Astrocyte (in vitro differentiated cells and primary cell): ENCODE results near the gene PPL. TPM values are rescaled to one million over a fixed set of nuclear protein-coding genes. Genes with fewer than 3 reads are reported as not detected.

Experiments used
- DNase-seq: peaks from one replicate; pipeline ENCODE4 v3.0.0-alpha.2; 2010; ENCODE audit warnings: low read depth
- FAIRE-seq: peaks from 2 replicates; lab custom pipeline; 2011; peaks lifted over from hg19 to GRCh38; lab: Jason Lieb, UNC
- H2AFZ ChIP-seq: 2 replicates; pipeline ENCODE4 v1.6.0; 2012; ENCODE audit warnings: low read depth, low read length, inconsistent platforms
- H3K27ac ChIP-seq: 2 replicates; pipeline ENCODE4 v1.5.1; 2011; ENCODE audit warnings: low read depth, low read length, inconsistent platforms
- H3K27me3 ChIP-seq: 2 replicates; pipeline ENCODE4 v1.6.0; 2011; ENCODE audit warnings: low read length, inconsistent platforms; ENCODE audit not compliant: insufficient read depth
- H3K36me3 ChIP-seq: 2 replicates; pipeline ENCODE4 v1.5.1; 2011; ENCODE audit warnings: low read length, inconsistent platforms; ENCODE audit not compliant: insufficient read depth
- H3K4me1 ChIP-seq: 2 replicates; pipeline ENCODE4 v1.5.1; 2011; ENCODE audit warnings: low read length, inconsistent platforms; ENCODE audit not compliant: insufficient read depth
- H3K4me2 ChIP-seq: 2 replicates; pipeline ENCODE4 v1.6.0; 2012; ENCODE audit warnings: low read length, inconsistent platforms
- H3K4me3 ChIP-seq: 2 replicates; pipeline ENCODE4 v1.5.1; 2011; ENCODE audit warnings: low read depth, mild to moderate bottlenecking, low read length, inconsistent platforms; ENCODE audit not compliant: insufficient read depth
- H3K79me2 ChIP-seq: 2 replicates; pipeline ENCODE4 v1.6.0; 2012; ENCODE audit warnings: mild to moderate bottlenecking, low read length, inconsistent platforms; ENCODE audit not compliant: insufficient read depth
- H3K9ac ChIP-seq: 2 replicates; pipeline ENCODE4 v1.6.0; 2012; ENCODE audit warnings: mild to moderate bottlenecking, low read length, inconsistent platforms
- H3K9me3 ChIP-seq: 2 replicates; pipeline ENCODE4 v1.5.1; 2012; ENCODE audit warnings: low read depth, mild to moderate bottlenecking, low read length, inconsistent platforms; ENCODE audit not compliant: insufficient read depth
- H4K20me1 ChIP-seq: 2 replicates; pipeline ENCODE4 v1.6.0; 2012; ENCODE audit warnings: low read length, inconsistent platforms; ENCODE audit not compliant: insufficient read depth
- H3K27ac Mint-ChIP-seq: one replicate; pipeline ENCODE4 v1.8.0; 2021; ENCODE audit warnings: mild to moderate bottlenecking, mixed read lengths; ENCODE audit not compliant: unreplicated experiment
- H3K27me3 Mint-ChIP-seq: one replicate; pipeline ENCODE4 v1.8.0; 2021; ENCODE audit warnings: low read depth, mixed read lengths; ENCODE audit not compliant: unreplicated experiment
- H3K36me3 Mint-ChIP-seq: one replicate; pipeline ENCODE4 v1.8.0; 2021; ENCODE audit warnings: low read depth, mixed read lengths; ENCODE audit not compliant: unreplicated experiment
- H3K4me1 Mint-ChIP-seq: one replicate; pipeline ENCODE4 v1.8.0; 2021; ENCODE audit warnings: low read depth, mixed read lengths; ENCODE audit not compliant: unreplicated experiment
- H3K4me3 Mint-ChIP-seq: one replicate; pipeline ENCODE4 v1.8.0; 2021; ENCODE audit warnings: mild to moderate bottlenecking, moderate library complexity, mixed read lengths; ENCODE audit not compliant: unreplicated experiment
- H3K9me3 Mint-ChIP-seq: one replicate; pipeline ENCODE4 v1.8.0; 2021; ENCODE audit warnings: mild to moderate bottlenecking, mixed read lengths; ENCODE audit not compliant: unreplicated experiment
- CTCF ChIP-seq: IDR thresholded peaks from 2 replicates; pipeline ENCODE4 v1.5.1; 2011; ENCODE audit warnings: low read depth, mild to moderate bottlenecking, inconsistent platforms, low read length, moderate library complexity; ENCODE audit not compliant: insufficient read depth
- EZH2 ChIP-seq: IDR thresholded peaks from 2 replicates; pipeline ENCODE4 v1.6.1; 2012; ENCODE audit warnings: mild to moderate bottlenecking, low read length, inconsistent platforms; ENCODE audit not compliant: insufficient read depth
- total RNA-seq: library from RNA; stranded (reverse); gene quantifications from 2 replicates; pipeline ENCODE4 v1.2.1, GENCODE V29; 2021

PPL gene
- total RNA-seq, 1 donor from 2014 or later: 12.3 TPM

GRCh38 chr16:4852221-4852872, 84.6 kb downstream of the PPL start:
- H4K20me1 ChIP-seq: peaks cover 63% of the 10 kb centered on the region
- peaks cover 21% of the 10 kb centered on the region for H3K4me1 Mint-ChIP-seq
- peaks cover 11% of the 10 kb centered on the region for H3K36me3 Mint-ChIP-seq
- no peak for DNase-seq
- no peaks in the 10 kb centered on the region for H3K27me3 ChIP-seq
- no peak for TF ChIP-seq CTCF
- TF ChIP-seq EZH2: no peak
- H3K9ac ChIP-seq: no peak overlapping the region
- H3K79me2 ChIP-seq: peaks cover 85% of the 10 kb centered on the region
- peaks cover 20% of the 10 kb centered on the region for H3K4me1 ChIP-seq
- H3K27ac Mint-ChIP-seq: peak overlapping the region; percentile 24
- peak overlapping the region; percentile 10 for H3K27ac ChIP-seq
- no peak overlapping the region for H3K4me3 ChIP-seq
- FAIRE-seq: peak; percentile 50
- no peaks in the 10 kb centered on the region for H3K27me3 Mint-ChIP-seq
- no peak overlapping the region for H2AFZ ChIP-seq
- H3K4me3 Mint-ChIP-seq: peak overlapping the region; percentile 8
- H3K36me3 ChIP-seq: peaks cover 16% of the 10 kb centered on the region
- peak overlapping the region; percentile 50 for H3K4me2 ChIP-seq
- H3K9me3 Mint-ChIP-seq: no peaks in the 10 kb centered on the region
- H3K9me3 ChIP-seq: no peaks in the 10 kb centered on the region

- no peak overlapping the region for H3K27ac ChIP-seq
- H3K4me1 ChIP-seq: peaks cover 31% of the 10 kb centered on the region
- Mint-ChIP-seq H3K9me3 (no peaks in the 10 kb centered on the region), H3K4me1 (peaks cover 30% of the 10 kb centered on the region), H3K27me3 (no peaks in the 10 kb centered on the region), H3K4me3 (peak overlapping the region; percentile 90), H3K36me3 (peaks cover 6% of the 10 kb centered on the region), H3K27ac (no peak overlapping the region)
- peak overlapping the region; percentile 6 for H3K4me3 ChIP-seq
- no peak overlapping the region for H3K9ac ChIP-seq
- DNase-seq (no peak), FAIRE-seq (no peak)
- peaks cover 9% of the 10 kb centered on the region for H3K36me3 ChIP-seq
- TF ChIP-seq EZH2 (no peak), CTCF (no peak)
- no peak overlapping the region for H2AFZ ChIP-seq
- H4K20me1 ChIP-seq: peaks cover 66% of the 10 kb centered on the region
- no peaks in the 10 kb centered on the region for H3K27me3 ChIP-seq
- peaks cover 90% of the 10 kb centered on the region for H3K79me2 ChIP-seq
- H3K4me2 ChIP-seq: peak overlapping the region; percentile 94
- H3K9me3 ChIP-seq: no peaks in the 10 kb centered on the region
Measured at GRCh38 chr16:4850211-4850610, 86.7 kb downstream of the PPL start.
